ENCODE measurements around the gene STRADB. TPM values are rescaled to one million over a fixed set of nuclear protein-coding genes. Genes with fewer than 3 reads are reported as not detected.

The STRADB gene
- total and polyA plus RNA-seq, 3 donors from 2014 or later, result 29.9 to 33.2 (median 30.5) TPM

- Histone ChIP-seq H3K36me3 (ENCODE audit: low read depth, missing control alignments) (no peaks in the 10 kb centered on the region), H3K9me3 (no peaks in the 10 kb centered on the region), H3K27me3 (no peaks in the 10 kb centered on the region), H3K4me3 (no peak overlapping the region), H3K27ac (no peak overlapping the region), H3K4me1 (no peaks in the 10 kb centered on the region)
- intact Hi-C loops (cut with DNase I; ENCODE audit: low total_unique reads), result no loop called here
- DNase-seq, result no peak
- 69 to 76% methylated on average over 4 of the region's 4 CpGs for WGBS, 2 donors
- TF ChIP-seq, protein P1, sequence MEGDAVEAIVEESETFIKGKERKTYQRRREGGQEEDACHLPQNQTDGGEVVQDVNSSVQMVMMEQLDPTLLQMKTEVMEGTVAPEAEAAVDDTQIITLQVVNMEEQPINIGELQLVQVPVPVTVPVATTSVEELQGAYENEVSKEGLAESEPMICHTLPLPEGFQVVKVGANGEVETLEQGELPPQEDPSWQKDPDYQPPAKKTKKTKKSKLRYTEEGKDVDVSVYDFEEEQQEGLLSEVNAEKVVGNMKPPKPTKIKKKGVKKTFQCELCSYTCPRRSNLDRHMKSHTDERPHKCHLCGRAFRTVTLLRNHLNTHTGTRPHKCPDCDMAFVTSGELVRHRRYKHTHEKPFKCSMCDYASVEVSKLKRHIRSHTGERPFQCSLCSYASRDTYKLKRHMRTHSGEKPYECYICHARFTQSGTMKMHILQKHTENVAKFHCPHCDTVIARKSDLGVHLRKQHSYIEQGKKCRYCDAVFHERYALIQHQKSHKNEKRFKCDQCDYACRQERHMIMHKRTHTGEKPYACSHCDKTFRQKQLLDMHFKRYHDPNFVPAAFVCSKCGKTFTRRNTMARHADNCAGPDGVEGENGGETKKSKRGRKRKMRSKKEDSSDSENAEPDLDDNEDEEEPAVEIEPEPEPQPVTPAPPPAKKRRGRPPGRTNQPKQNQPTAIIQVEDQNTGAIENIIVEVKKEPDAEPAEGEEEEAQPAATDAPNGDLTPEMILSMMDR (IDR thresholded peaks at IDR 0.05), result no peak
- no peak for TF ChIP-seq POLR2A (IDR thresholded peaks at IDR 0.05)
Measured at GRCh38 chr2:201490291-201490690, 38.8 kb downstream of the STRADB start.

DNA sequence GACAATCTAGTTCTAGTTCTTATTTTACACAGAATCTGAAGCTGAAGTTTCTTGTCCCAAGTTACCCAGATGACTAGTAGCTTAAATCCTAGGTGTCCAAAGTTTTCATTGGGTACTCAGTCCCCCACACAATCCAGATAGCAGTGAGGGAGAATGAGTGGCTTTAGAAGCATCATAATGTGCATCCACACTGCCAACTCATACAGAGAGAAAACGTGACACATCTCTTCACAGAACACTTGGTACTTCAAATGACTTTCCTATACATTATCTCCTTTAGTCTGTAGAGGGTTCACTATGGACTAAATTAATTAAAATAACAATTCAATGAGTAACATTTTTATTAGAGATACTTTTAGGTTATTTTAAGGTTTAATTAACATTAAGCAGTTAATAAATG lies 45.2 kb downstream of the STRADB start:
- Histone ChIP-seq H3K4me3 (no peak overlapping the region), H3K9me3 (no peaks in the 10 kb centered on the region), H3K4me1 (no peaks in the 10 kb centered on the region), H3K36me3 (ENCODE audit: low read depth, missing control alignments) (no peaks in the 10 kb centered on the region), H3K27me3 (no peaks in the 10 kb centered on the region), H3K27ac (no peak overlapping the region)
- 70 to 83% methylated on average over 1 of the region's 1 CpG for WGBS, 2 donors
- no peak for TF ChIP-seq POLR2A (IDR thresholded peaks at IDR 0.05)
- TF ChIP-seq, protein P1 (IDR thresholded peaks at IDR 0.05), result no peak
- intact Hi-C loops (cut with DNase I; ENCODE audit: low total_unique reads), result no loop called here
- DNase-seq, result no peak

DNA sequence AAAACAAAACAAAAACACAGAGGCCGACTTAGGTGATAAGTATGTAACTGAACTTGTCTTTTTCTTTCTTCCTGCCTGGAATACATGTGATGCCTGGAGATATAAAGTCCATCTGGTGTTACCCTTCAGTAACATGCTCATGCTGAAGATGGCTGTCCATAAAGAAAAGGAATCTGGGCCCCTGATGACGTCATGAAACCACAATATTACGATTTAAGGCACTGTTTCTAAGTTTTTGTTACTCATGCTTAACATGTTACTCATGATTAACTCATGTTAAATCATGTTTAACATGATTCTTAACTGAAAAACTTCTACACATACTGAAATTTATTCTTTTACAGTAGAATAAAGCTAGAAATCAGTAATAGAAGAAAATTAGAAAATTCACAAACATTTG lies 49.0 kb downstream of the STRADB start:
- Histone ChIP-seq H3K27ac (no peak overlapping the region), H3K27me3 (no peaks in the 10 kb centered on the region), H3K4me3 (no peak overlapping the region), H3K36me3 (ENCODE audit: low read depth, missing control alignments) (no peaks in the 10 kb centered on the region), H3K9me3 (no peaks in the 10 kb centered on the region), H3K4me1 (no peaks in the 10 kb centered on the region)
- no peak for DNase-seq
- 84 to 85% methylated on average over 3 of the region's 3 CpGs for WGBS, 2 donors
- intact Hi-C loops (cut with DNase I; ENCODE audit: low total_unique reads), result no loop called here
- TF ChIP-seq, protein P1 (IDR thresholded peaks at IDR 0.05), result no peak
- no peak for TF ChIP-seq POLR2A (IDR thresholded peaks at IDR 0.05)

DNA sequence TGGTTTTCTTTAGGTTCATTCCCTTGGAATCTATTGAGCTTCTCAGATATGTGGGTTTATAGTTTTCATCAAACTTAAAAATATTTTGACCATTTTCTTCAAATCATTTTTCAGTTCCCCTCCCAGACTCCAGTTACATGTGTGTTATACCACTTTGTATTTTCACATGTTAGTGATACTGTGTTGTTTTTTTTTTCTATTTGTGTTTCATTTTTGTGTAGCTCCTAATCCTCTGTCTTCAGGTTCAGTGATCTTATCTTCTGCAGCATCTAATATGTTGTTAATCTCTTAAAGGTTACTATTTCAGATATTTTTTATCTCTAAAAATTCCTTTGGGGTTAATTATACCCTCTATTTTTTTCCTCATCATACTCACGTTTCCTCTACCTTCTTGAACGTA lies 51.2 kb downstream of the STRADB start:
- Histone ChIP-seq H3K27ac (no peak overlapping the region), H3K27me3 (no peaks in the 10 kb centered on the region), H3K4me3 (no peak overlapping the region), H3K36me3 (ENCODE audit: low read depth, missing control alignments) (no peaks in the 10 kb centered on the region), H3K9me3 (no peaks in the 10 kb centered on the region), H3K4me1 (no peaks in the 10 kb centered on the region)
- intact Hi-C loops (cut with DNase I; ENCODE audit: low total_unique reads), result no loop called here
- 90 to 99% methylated on average over 2 of the region's 2 CpGs for WGBS, 2 donors
- no peak for DNase-seq
- TF ChIP-seq, protein P1 (IDR thresholded peaks at IDR 0.05), result no peak
- no peak for TF ChIP-seq POLR2A (IDR thresholded peaks at IDR 0.05)

DNA sequence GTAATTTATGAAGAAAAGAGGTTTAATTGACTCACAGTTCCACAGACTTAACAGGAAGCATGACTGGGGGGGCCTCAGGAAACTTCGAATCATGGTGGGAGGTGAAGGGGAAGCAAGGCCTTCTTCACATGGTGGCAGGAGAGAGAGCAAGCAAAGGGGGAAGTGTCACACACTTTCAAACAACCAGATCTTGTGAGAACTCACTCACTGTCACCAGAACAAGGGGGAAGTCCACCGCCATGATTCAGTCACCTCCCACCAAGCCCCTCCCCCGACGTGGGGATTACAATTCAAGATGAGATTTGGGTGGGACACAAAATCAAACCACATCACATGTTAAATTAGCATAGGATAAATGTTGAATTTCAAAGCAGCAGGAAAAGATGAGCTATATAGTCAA lies 56.2 kb downstream of the STRADB start:
- Histone ChIP-seq H3K27ac (no peak overlapping the region), H3K4me1 (no peaks in the 10 kb centered on the region), H3K36me3 (ENCODE audit: low read depth, missing control alignments) (no peaks in the 10 kb centered on the region), H3K9me3 (no peaks in the 10 kb centered on the region), H3K27me3 (no peaks in the 10 kb centered on the region), H3K4me3 (no peak overlapping the region)
- DNase-seq, result no peak
- WGBS, 2 donors, result 88 to 91% methylated on average over 4 of the region's 4 CpGs
- TF ChIP-seq POLR2A (IDR thresholded peaks at IDR 0.05), result no peak
- TF ChIP-seq, protein P1 (IDR thresholded peaks at IDR 0.05), result no peak
- intact Hi-C loops (cut with DNase I; ENCODE audit: low total_unique reads), result no loop called here
